ENCODE data around the gene NLRP3.
"Not testable (repeated sequence)": the region's sequence is repeated elsewhere in the genome, so short reads cannot be mapped to it uniquely, and the experiment has no call there.

The NLRP3 gene

DNA sequence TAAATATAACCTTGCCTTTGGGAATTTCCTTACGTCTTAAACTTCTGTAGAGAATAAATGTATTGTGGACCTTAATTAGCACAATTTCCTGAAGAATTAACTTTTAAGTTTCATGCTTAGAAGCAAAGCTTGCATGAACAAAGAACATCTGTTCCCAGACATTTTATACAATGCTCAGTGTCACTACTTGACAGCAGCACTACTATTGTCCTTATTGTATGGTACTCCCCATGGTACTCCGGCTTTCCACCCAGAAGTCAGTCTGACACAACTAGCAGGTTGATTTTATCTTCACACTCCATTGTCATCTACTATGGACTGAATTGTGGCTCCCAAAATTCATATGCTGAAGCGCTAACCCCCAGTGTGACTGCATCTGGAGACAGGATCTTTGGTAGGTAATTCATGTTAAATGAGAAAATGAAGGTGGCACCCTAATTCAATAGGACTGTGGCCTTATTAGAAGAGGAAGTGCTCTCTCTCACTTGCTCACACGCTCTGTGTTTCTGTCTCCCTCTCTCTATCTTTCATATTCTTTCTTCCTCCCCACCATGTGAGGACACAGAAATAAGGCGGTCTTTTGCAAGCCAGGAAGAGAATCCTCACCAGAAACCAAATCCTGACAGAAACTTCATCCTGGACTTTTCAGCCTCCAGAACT lies 52.6 kb downstream of the NLRP3 start:
- TF ChIP-seq CTCF (IDR thresholded peaks at IDR 0.05; ENCODE audit: unreplicated experiment in 3 of 3): no peak
- H3K27ac Mint-ChIP-seq: no peak overlapping the region
- H3K36me3 Mint-ChIP-seq (ENCODE audit: low read depth): no peaks in the 10 kb centered on the region

GRCh38 chr1:247469141-247469535 lies 53.2 kb downstream of the NLRP3 start:
- H3K9me3 Mint-ChIP-seq: peaks cover under 1% of the 10 kb centered on the region
- H3K4me3 Mint-ChIP-seq: no peak overlapping the region
- no peaks in the 10 kb centered on the region for H3K4me1 Mint-ChIP-seq
- H3K27me3 Mint-ChIP-seq (ENCODE audit: low read depth): no peaks in the 10 kb centered on the region
- TF ChIP-seq CTCF (IDR thresholded peaks at IDR 0.05; ENCODE audit: unreplicated experiment in 3 of 3): no peak
- H3K27ac Mint-ChIP-seq: no peak overlapping the region
- H3K36me3 Mint-ChIP-seq (ENCODE audit: low read depth): no peaks in the 10 kb centered on the region

More for the DNA sequence above, 52.6 kb downstream of the NLRP3 start:
- no peaks in the 10 kb centered on the region for H3K27me3 Mint-ChIP-seq (ENCODE audit: low read depth)
- H3K4me3 Mint-ChIP-seq: no peak overlapping the region
- no peaks in the 10 kb centered on the region for H3K4me1 Mint-ChIP-seq
- H3K9me3 Mint-ChIP-seq: peaks cover 6% of the 10 kb centered on the region

DNA sequence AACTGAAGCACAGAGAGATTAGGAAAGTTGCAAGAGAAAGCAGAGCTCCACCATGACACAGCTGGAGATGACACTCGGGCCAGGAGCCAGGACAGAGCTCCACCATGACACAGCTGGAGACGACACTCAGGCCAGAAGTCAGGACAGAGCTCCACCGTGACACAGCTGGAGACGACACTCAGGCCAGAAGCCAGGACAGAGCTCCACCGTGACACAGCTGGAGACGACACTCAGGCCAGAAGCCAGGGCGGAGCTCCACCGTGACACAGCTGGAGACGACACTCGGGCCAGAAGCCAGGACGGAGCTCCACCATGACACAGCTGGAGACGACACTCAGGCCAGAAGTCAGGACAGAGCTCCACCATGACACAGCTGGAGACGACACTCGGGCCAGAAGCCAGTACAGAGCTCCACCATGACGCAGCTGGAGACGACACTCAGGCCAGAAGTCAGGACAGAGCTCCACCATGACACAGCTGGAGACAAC lies 55.0 kb downstream of the NLRP3 start:
- not testable (repeated sequence) for H3K36me3 Mint-ChIP-seq (ENCODE audit: low read depth); H3K27me3 Mint-ChIP-seq (ENCODE audit: low read depth); H3K27ac Mint-ChIP-seq; H3K4me3 Mint-ChIP-seq; H3K9me3 Mint-ChIP-seq; H3K4me1 Mint-ChIP-seq

GRCh38 chr1:247471445-247472016 lies 55.6 kb downstream of the NLRP3 start:
- Mint-ChIP-seq H3K4me1 (no peaks in the 10 kb centered on the region), H3K4me3 (no peak overlapping the region), H3K9me3 (peaks cover 7% of the 10 kb centered on the region), H3K36me3 (ENCODE audit: low read depth) (no peaks in the 10 kb centered on the region), H3K27me3 (ENCODE audit: low read depth) (no peaks in the 10 kb centered on the region), H3K27ac (no peak overlapping the region)
- TF ChIP-seq CTCF (IDR thresholded peaks at IDR 0.05; ENCODE audit: unreplicated experiment in 3 of 3): no peak

DNA sequence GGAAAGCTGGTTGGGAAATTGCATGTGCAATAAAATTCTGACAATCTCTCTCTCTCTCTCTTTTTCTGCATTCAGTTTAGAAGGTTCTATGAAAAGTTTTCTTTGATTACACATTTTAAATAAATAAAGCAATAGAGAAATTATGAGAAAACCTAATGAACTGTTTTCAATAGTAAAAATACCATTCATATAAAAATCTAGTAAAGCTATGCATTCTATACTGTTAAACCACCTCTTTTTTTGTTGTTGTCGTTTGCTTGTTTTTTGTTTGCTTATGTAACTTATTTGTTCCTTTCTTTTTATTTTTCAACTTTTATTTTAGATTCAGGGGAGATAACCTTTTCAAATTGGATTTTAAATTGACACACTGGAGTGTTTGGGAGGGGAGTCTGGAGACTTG lies 56.1 kb downstream of the NLRP3 start:
- Mint-ChIP-seq H3K36me3 (ENCODE audit: low read depth) (no peaks in the 10 kb centered on the region), H3K4me3 (no peak overlapping the region), H3K27me3 (ENCODE audit: low read depth) (no peaks in the 10 kb centered on the region), H3K4me1 (no peaks in the 10 kb centered on the region), H3K9me3 (peaks cover 7% of the 10 kb centered on the region), H3K27ac (no peak overlapping the region)
- TF ChIP-seq CTCF (IDR thresholded peaks at IDR 0.05; ENCODE audit: unreplicated experiment in 3 of 3): no peak

DNA sequence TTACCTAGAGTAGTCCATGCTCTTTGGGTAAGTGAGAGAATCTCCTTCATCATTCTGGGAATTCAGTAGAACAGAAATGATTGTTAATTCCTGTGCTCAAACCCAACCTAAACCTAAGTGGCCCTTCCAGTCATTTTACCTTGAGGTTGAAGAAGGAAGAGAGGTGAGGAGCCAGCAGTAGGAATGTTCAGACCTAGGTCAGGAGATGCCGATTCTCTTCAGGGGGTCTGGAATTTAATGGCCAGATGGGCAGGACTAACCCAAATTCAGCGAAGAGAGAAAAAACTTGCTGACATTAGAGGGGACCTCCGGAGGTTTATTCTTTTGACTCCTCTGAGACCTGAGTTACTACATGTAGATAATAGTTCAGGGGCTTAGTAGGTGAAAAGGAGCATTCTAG lies 58.4 kb downstream of the NLRP3 start:
- no peak overlapping the region for H3K27ac Mint-ChIP-seq
- no peaks in the 10 kb centered on the region for H3K27me3 Mint-ChIP-seq (ENCODE audit: low read depth)
- H3K9me3 Mint-ChIP-seq: peaks cover 7% of the 10 kb centered on the region
- no peaks in the 10 kb centered on the region for H3K36me3 Mint-ChIP-seq (ENCODE audit: low read depth)
- H3K4me1 Mint-ChIP-seq: no peaks in the 10 kb centered on the region
- no peak for TF ChIP-seq CTCF (IDR thresholded peaks at IDR 0.05; ENCODE audit: unreplicated experiment in 3 of 3)
- H3K4me3 Mint-ChIP-seq: no peak overlapping the region

Measured in nephron (organoid).